A549 (cell line): ENCODE data around the gene ENPP1. TPM values are rescaled to one million over a fixed set of nuclear protein-coding genes. Genes with fewer than 3 reads are reported as not detected.

ENCODE experiments used
- ATAC-seq, 2 experiments: fragments of 200-7000 bp in 1 of 2; fragments of >200 bp in 1 of 2; cut with Nextera tagmentation in 1 of 2; cut with Tn5 transposase in 1 of 2; 3 replicates each; pipeline versions ENCODE4 v1.8.0 to v1.9.1; 2018 to 2020; ENCODE audit warnings: mild to moderate bottlenecking in 1 of 2, moderate library complexity in 1 of 2
- CTCF ChIA-PET: fragments of 300-600 bp; sonication (Branson Sonifier 250); formaldehyde crosslinking; extraction: SDS; loops from one replicate; lab custom pipeline; 2021; ENCODE audit warnings: antibody characterized with exemption, inconsistent platforms; lab: Yijun Ruan, JAX
- POLR2A ChIA-PET: fragments of 350-600 bp; formaldehyde crosslinking; extraction: SDS; loops from one replicate; lab custom pipeline; 2021; ENCODE audit warnings: antibody characterized with exemption, inconsistent platforms; lab: Yijun Ruan, JAX
- DNase-seq, 2 experiments: peaks; one replicate each; pipeline versions ENCODE4 v3.0.0 to v3.0.0-alpha.2; 2011 to 2016; ENCODE audit warnings: low read depth in 1 of 2, low spot score in 1 of 2
- FAIRE-seq: peaks from 2 replicates; lab custom pipeline; 2011; peaks lifted over from hg19 to GRCh38; lab: Jason Lieb, UNC
- H3K27ac ChIP-seq, 2 experiments: fragments of >200 bp; sonication (Bioruptor Twin); formaldehyde crosslinking; 3 replicates each; pipeline ENCODE4 v1.5.1; 2016 to 2017
- H3K4me1 ChIP-seq: fragments of >200 bp; sonication (Bioruptor Twin); formaldehyde crosslinking; 3 replicates; pipeline ENCODE4 v1.6.1; 2016
- H3K4me2 ChIP-seq: fragments of >200 bp; sonication (Bioruptor Twin); formaldehyde crosslinking; 3 replicates; pipeline ENCODE4 v1.6.1; 2016
- H3K4me3 ChIP-seq: fragments of >200 bp; sonication (Bioruptor Twin); formaldehyde crosslinking; 3 replicates; pipeline ENCODE4 v1.5.1; 2016
- H3K9me3 ChIP-seq: fragments of >200 bp; sonication (Bioruptor Twin); formaldehyde crosslinking; 3 replicates; pipeline ENCODE4 v1.6.1; 2016
- FOXS1 ChIP-seq: fragments of 250-450 bp; sonication (Bioruptor Pico); IDR thresholded peaks from 2 replicates; pipeline ENCODE4 v1.5.0; 2020; ENCODE audit warnings: mild to moderate bottlenecking, moderate library complexity
- HEYL ChIP-seq: fragments of 250-450 bp; sonication (Bioruptor Pico); IDR thresholded peaks from 2 replicates; pipeline ENCODE4 v1.8.0; 2021; ENCODE audit warnings: mild to moderate bottlenecking, moderate library complexity
- HOXA7 ChIP-seq: fragments of 250-450 bp; sonication (Bioruptor Pico); IDR thresholded peaks from 2 replicates; pipeline ENCODE4 v1.5.0; 2020; ENCODE audit warnings: mild to moderate bottlenecking, moderate library complexity
- HOXB5 ChIP-seq: fragments of 250-450 bp; sonication (Bioruptor Pico); IDR thresholded peaks from 2 replicates; pipeline ENCODE4 v1.5.0; 2020; ENCODE audit warnings: mild to moderate bottlenecking, moderate library complexity
- JUN ChIP-seq, 2 experiments: fragments of >200 bp; sonication (Bioruptor Twin); formaldehyde crosslinking; IDR thresholded peaks; 2 replicates in 1 of 2; 3 replicates in 1 of 2; pipeline ENCODE4 v1.6.1; 2016 to 2017
- MAFK ChIP-seq: fragments of 450-650 bp; IDR thresholded peaks from 2 replicates; pipeline ENCODE4 v1.6.1; 2014; ENCODE audit not compliant: partially characterized antibody
- POLR2A ChIP-seq: IDR thresholded peaks from 2 replicates; pipeline ENCODE4 v1.6.1; 2012; ENCODE audit warnings: mild to moderate bottlenecking, low read length
- RAD21 ChIP-seq, 2 experiments: fragments of >200 bp in 1 of 2; sonication (Bioruptor Twin) in 1 of 2; formaldehyde crosslinking in 1 of 2; IDR thresholded peaks in 1 of 2; conservative IDR thresholded peaks in 1 of 2; 2 replicates in 1 of 2; 3 replicates in 1 of 2; pipeline ENCODE4 v1.6.1; 2012 to 2018; ENCODE audit warnings: inconsistent platforms in 1 of 2
- RARB ChIP-seq: fragments of 250-450 bp; sonication (Bioruptor Pico); IDR thresholded peaks from 2 replicates; pipeline ENCODE4 v1.8.0; 2021; ENCODE audit warnings: mild to moderate bottlenecking, moderate library complexity
- RCOR1 ChIP-seq: fragments of 150-350 bp; IDR thresholded peaks from 2 replicates; pipeline ENCODE4 v1.6.1; 2014; ENCODE audit warnings: antibody characterized with exemption, low read length, low read depth
- RNF2 ChIP-seq: fragments of 200-600 bp; sonication (generic); IDR thresholded peaks from 2 replicates; pipeline ENCODE4 v1.6.1; 2016; ENCODE audit warnings: low read depth, mild to moderate bottlenecking, antibody characterized with exemption, moderate library complexity, borderline replicate concordance
- SMC3 ChIP-seq: fragments of >200 bp; sonication (Bioruptor Twin); formaldehyde crosslinking; IDR thresholded peaks from 3 replicates; pipeline ENCODE4 v1.6.1; 2018; ENCODE audit warnings: inconsistent platforms
- WGBS: methylation state at CpG from one replicate; pipeline ENCODE4 v1.1.6; 2017; ENCODE audit errors: missing lambda C conversion rate; 5-methylcytosine and 5-hydroxymethylcytosine counted together
- polyA minus RNA-seq: library from RNA; depleted of rRNA, polyadenylated mRNA; stranded (reverse); fragments of >200 nt; gene quantifications from 2 replicates; pipeline ENCODE4 v1.2.3, GENCODE V29; 2011; rRNA and poly(A)+ RNA removed
- polyA plus RNA-seq, 4 experiments: library from polyadenylated mRNA; depleted of rRNA in 3 of 4; stranded (reverse); fragments of >200 nt; fragmentation: RNase III in 1 of 4; extraction: RNeasy Plus Mini Kit Qiagen cat#74134 plus additional on column Dnase treatment in 1 of 4; gene quantifications; 2 replicates in 3 of 4; 3 replicates in 1 of 4; pipeline ENCODE4 v1.2.3, GENCODE V29; 2011 to 2017
- TF ChIP-seq, protein P1 (sequence below): IDR thresholded peaks from 2 replicates; pipeline ENCODE4 v1.6.1; 2012; ENCODE audit warnings: low read depth, borderline replicate concordance
- TF ChIP-seq, protein P2 (sequence below): fragments of >200 bp; sonication (Bioruptor Twin); formaldehyde crosslinking; IDR thresholded peaks from 2 replicates; pipeline ENCODE4 v1.6.1; 2016
- TF ChIP-seq, protein P3 (sequence below): fragments of >200 bp; sonication (Bioruptor Twin); formaldehyde crosslinking; IDR thresholded peaks from 3 replicates; pipeline ENCODE4 v1.5.1; 2016
- TF ChIP-seq, protein P4 (sequence below): fragments of 200-600 bp; sonication (generic); IDR thresholded peaks from 2 replicates; pipeline ENCODE4 v1.6.1; 2016; ENCODE audit warnings: antibody characterized with exemption, mild to moderate bottlenecking, moderate library complexity
- TF ChIP-seq, protein P5 (sequence below): fragments of >200 bp; sonication (Bioruptor Twin); formaldehyde crosslinking; IDR thresholded peaks from 3 replicates; pipeline ENCODE4 v1.6.1; 2016
- TF ChIP-seq, protein P6 (sequence below): IDR thresholded peaks from 2 replicates; pipeline ENCODE4 v1.6.1; 2012
- TF ChIP-seq, protein P7 (sequence below): fragments of 250-450 bp; sonication (Bioruptor Pico); IDR thresholded peaks from 2 replicates; pipeline ENCODE4 v1.5.0; 2021; ENCODE audit warnings: mild to moderate bottlenecking, moderate library complexity, borderline replicate concordance
- TF ChIP-seq, protein P8 (sequence below): IDR thresholded peaks from 2 replicates; pipeline ENCODE4 v1.6.1; 2012

ENPP1 gene
- polyA plus RNA-seq (2011; rRNA removed) (5.3 and 5.6 TPM in 2 replicates), polyA plus RNA-seq (2017; fragmentation: RNase III; extraction: RNeasy Plus Mini Kit Qiagen cat#74134 plus additional on column Dnase treatment) (0.91 to 1.1 TPM (median 0.97 TPM) in 3 replicates), polyA minus RNA-seq (3.2 and 4.5 TPM in 2 replicates)
- 0.47 and 0.59 TPM in 2 replicates for polyA plus RNA-seq (2012; cell fraction: cytosol; rRNA removed)
- 0.47 and 0.62 TPM in 2 replicates for polyA plus RNA-seq (2012; cell fraction: nucleus; rRNA removed)

DNA sequence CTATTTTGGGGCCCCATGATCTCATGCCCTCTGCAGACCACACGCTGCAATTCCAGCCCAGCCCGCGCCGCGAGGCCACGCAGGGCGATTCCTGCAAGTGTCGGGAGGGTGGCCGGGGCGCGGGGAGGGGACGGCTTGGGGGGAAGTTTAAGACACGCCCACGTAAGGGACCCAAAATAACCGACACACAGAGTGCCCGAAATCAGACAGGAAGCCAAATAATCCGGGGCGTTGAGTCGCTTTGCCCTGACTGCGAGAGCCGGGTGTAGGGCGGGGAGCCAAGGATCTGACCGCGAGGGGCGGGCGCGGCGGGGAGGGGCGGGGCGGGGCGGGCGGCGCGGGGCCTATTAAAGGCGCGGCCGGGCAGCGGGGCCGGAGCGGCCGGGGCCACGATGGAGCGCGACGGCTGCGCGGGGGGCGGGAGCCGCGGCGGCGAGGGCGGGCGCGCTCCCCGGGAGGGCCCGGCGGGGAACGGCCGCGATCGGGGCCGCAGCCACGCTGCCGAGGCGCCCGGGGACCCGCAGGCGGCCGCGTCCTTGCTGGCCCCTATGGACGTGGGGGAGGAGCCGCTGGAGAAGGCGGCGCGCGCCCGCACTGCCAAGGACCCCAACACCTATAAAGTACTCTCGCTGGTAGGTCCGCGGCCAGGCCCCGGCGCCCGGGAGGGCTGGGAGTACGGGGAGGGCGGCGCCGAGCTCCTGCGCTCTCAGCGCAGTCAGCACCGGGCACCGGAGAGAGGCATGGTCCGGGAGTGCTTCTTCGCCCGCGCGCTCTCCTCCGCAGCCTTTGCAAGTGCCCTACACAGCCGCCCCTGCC is at the start of gene ENPP1:
Gene ENPP1 (plus strand): TSS at position 377 of the 816 bp plus-strand sequence. CDS start 16 bp downstream, at position 393.
- ChIA-PET POLR2A (no interaction called here), CTCF (interaction anchor here (1.0 to 1.8 kb wide), 2 partner anchors 102 to 107 kb away, joined by 3 to 6 read pairs; no protein-coding TSS in a partner anchor)
- peak within 1 kb of the TSS; percentile 73 for H3K4me3 ChIP-seq
- peaks cover 5% of the 10 kb centered on the region; the same call in 1 of the 3 replicates for H3K4me1 ChIP-seq
- no peaks in the 10 kb centered on the region for H3K9me3 ChIP-seq
- peak; percentile 67 for TF ChIP-seq POLR2A
- no peak for TF ChIP-seq HOXB5
- no peak for TF ChIP-seq RCOR1
- TF ChIP-seq MAFK: no peak
- no peak for TF ChIP-seq RNF2
- TF ChIP-seq, protein P1, sequence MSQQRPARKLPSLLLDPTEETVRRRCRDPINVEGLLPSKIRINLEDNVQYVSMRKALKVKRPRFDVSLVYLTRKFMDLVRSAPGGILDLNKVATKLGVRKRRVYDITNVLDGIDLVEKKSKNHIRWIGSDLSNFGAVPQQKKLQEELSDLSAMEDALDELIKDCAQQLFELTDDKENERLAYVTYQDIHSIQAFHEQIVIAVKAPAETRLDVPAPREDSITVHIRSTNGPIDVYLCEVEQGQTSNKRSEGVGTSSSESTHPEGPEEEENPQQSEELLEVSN: no peak
- TF ChIP-seq, protein P2, sequence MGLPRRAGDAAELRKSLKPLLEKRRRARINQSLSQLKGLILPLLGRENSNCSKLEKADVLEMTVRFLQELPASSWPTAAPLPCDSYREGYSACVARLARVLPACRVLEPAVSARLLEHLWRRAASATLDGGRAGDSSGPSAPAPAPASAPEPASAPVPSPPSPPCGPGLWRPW: no peak
- TF ChIP-seq, protein P3, sequence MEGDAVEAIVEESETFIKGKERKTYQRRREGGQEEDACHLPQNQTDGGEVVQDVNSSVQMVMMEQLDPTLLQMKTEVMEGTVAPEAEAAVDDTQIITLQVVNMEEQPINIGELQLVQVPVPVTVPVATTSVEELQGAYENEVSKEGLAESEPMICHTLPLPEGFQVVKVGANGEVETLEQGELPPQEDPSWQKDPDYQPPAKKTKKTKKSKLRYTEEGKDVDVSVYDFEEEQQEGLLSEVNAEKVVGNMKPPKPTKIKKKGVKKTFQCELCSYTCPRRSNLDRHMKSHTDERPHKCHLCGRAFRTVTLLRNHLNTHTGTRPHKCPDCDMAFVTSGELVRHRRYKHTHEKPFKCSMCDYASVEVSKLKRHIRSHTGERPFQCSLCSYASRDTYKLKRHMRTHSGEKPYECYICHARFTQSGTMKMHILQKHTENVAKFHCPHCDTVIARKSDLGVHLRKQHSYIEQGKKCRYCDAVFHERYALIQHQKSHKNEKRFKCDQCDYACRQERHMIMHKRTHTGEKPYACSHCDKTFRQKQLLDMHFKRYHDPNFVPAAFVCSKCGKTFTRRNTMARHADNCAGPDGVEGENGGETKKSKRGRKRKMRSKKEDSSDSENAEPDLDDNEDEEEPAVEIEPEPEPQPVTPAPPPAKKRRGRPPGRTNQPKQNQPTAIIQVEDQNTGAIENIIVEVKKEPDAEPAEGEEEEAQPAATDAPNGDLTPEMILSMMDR: peak; percentile 12; the same call in 1 of the 3 replicates
- TF ChIP-seq, protein P4, sequence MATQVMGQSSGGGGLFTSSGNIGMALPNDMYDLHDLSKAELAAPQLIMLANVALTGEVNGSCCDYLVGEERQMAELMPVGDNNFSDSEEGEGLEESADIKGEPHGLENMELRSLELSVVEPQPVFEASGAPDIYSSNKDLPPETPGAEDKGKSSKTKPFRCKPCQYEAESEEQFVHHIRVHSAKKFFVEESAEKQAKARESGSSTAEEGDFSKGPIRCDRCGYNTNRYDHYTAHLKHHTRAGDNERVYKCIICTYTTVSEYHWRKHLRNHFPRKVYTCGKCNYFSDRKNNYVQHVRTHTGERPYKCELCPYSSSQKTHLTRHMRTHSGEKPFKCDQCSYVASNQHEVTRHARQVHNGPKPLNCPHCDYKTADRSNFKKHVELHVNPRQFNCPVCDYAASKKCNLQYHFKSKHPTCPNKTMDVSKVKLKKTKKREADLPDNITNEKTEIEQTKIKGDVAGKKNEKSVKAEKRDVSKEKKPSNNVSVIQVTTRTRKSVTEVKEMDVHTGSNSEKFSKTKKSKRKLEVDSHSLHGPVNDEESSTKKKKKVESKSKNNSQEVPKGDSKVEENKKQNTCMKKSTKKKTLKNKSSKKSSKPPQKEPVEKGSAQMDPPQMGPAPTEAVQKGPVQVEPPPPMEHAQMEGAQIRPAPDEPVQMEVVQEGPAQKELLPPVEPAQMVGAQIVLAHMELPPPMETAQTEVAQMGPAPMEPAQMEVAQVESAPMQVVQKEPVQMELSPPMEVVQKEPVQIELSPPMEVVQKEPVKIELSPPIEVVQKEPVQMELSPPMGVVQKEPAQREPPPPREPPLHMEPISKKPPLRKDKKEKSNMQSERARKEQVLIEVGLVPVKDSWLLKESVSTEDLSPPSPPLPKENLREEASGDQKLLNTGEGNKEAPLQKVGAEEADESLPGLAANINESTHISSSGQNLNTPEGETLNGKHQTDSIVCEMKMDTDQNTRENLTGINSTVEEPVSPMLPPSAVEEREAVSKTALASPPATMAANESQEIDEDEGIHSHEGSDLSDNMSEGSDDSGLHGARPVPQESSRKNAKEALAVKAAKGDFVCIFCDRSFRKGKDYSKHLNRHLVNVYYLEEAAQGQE: peak; percentile 35; the same call in 1 of the 2 replicates
- TF ChIP-seq, protein P5, sequence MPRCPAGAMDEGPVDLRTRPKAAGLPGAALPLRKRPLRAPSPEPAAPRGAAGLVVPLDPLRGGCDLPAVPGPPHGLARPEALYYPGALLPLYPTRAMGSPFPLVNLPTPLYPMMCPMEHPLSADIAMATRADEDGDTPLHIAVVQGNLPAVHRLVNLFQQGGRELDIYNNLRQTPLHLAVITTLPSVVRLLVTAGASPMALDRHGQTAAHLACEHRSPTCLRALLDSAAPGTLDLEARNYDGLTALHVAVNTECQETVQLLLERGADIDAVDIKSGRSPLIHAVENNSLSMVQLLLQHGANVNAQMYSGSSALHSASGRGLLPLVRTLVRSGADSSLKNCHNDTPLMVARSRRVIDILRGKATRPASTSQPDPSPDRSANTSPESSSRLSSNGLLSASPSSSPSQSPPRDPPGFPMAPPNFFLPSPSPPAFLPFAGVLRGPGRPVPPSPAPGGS: no peak
- TF ChIP-seq, protein P6, sequence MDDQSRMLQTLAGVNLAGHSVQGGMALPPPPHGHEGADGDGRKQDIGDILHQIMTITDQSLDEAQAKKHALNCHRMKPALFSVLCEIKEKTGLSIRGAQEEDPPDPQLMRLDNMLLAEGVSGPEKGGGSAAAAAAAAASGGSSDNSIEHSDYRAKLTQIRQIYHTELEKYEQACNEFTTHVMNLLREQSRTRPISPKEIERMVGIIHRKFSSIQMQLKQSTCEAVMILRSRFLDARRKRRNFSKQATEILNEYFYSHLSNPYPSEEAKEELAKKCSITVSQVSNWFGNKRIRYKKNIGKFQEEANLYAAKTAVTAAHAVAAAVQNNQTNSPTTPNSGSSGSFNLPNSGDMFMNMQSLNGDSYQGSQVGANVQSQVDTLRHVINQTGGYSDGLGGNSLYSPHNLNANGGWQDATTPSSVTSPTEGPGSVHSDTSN: no peak
- TF ChIP-seq, protein P7, sequence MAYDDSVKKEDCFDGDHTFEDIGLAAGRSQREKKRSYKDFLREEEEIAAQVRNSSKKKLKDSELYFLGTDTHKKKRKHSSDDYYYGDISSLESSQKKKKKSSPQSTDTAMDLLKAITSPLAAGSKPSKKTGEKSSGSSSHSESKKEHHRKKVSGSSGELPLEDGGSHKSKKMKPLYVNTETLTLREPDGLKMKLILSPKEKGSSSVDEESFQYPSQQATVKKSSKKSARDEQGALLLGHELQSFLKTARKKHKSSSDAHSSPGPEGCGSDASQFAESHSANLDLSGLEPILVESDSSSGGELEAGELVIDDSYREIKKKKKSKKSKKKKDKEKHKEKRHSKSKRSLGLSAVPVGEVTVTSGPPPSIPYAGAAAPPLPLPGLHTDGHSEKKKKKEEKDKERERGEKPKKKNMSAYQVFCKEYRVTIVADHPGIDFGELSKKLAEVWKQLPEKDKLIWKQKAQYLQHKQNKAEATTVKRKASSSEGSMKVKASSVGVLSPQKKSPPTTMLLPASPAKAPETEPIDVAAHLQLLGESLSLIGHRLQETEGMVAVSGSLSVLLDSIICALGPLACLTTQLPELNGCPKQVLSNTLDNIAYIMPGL (CRISPR knock-in tag): no peak
- no peak for TF ChIP-seq HOXA7 (CRISPR knock-in tag)
- TF ChIP-seq, protein P8, sequence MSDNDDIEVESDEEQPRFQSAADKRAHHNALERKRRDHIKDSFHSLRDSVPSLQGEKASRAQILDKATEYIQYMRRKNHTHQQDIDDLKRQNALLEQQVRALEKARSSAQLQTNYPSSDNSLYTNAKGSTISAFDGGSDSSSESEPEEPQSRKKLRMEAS: peak; percentile 17; the same call in 1 of the 2 replicates
- peak in 1 of 2 experiments; percentile 44; a peak in 1 of 5 replicates for TF ChIP-seq JUN (IDR thresholded peaks at IDR 0.05)
- TF ChIP-seq RARB (CRISPR knock-in tag): no peak
- TF ChIP-seq FOXS1 (CRISPR knock-in tag): no peak
- peak; percentile 27; the same call in 1 of the 3 replicates for TF ChIP-seq SMC3
- TF ChIP-seq RAD21 (conservative IDR thresholded peaks at IDR 0.05 in 1 of 2, IDR thresholded peaks at IDR 0.05 in 1 of 2): peak in 1 of 2 experiments; percentile 39; a peak in 1 of 5 replicates
- TF ChIP-seq HEYL: no peak
- peak within 1 kb of the TSS; percentile 88 for H3K4me2 ChIP-seq
- peak within 1 kb of the TSS; percentile 79 to 95 for H3K27ac ChIP-seq
- peak; percentile 63 to 65 for DNase-seq
- no peak for FAIRE-seq
- 0% methylated on average over 5 of the region's 99 CpGs for WGBS
- ATAC-seq: peak; percentile 95
